Measurements from ENCODE around the gene HYKK. TPM values are rescaled to one million over a fixed set of nuclear protein-coding genes. Genes with fewer than 3 reads are reported as not detected.
A peak's percentile ranks its signal among the peaks of the same experiment; 100 is the strongest.

Gene HYKK
- total RNA-seq, 1 experiment from 2014 or later, result not detected

- Histone ChIP-seq H3K9me3 (ENCODE audit: low read depth, low read length, poor library complexity, severe bottlenecking) (no peaks in the 10 kb centered on the region), H3K4me3 (ENCODE audit: low read depth, low read length, poor library complexity, severe bottlenecking) (peak overlapping the region; percentile 92), H3K27ac (ENCODE audit: low read depth, low read length, poor library complexity, severe bottlenecking) (peak overlapping the region; percentile 99), H3K4me1 (ENCODE audit: insufficient read depth, low read length, poor library complexity, severe bottlenecking) (peaks cover 6% of the 10 kb centered on the region), H3K36me3 (ENCODE audit: insufficient read depth, low read length, poor library complexity, severe bottlenecking) (peaks cover 42% of the 10 kb centered on the region), H3K27me3 (replicated peaks; ENCODE audit: insufficient read depth, low read depth, low read length, poor library complexity) (no peaks in the 10 kb centered on the region)
- peak; percentile 12 for DNase-seq (ENCODE audit: low spot score)
- POLR2A ChIA-PET (ENCODE audit: low non-redundant PET), result no interaction called here
- CTCF ChIA-PET, result no interaction called here
- no TSS peak for BruUV-seq (replicated peaks)
- TF ChIP-seq, protein P1, sequence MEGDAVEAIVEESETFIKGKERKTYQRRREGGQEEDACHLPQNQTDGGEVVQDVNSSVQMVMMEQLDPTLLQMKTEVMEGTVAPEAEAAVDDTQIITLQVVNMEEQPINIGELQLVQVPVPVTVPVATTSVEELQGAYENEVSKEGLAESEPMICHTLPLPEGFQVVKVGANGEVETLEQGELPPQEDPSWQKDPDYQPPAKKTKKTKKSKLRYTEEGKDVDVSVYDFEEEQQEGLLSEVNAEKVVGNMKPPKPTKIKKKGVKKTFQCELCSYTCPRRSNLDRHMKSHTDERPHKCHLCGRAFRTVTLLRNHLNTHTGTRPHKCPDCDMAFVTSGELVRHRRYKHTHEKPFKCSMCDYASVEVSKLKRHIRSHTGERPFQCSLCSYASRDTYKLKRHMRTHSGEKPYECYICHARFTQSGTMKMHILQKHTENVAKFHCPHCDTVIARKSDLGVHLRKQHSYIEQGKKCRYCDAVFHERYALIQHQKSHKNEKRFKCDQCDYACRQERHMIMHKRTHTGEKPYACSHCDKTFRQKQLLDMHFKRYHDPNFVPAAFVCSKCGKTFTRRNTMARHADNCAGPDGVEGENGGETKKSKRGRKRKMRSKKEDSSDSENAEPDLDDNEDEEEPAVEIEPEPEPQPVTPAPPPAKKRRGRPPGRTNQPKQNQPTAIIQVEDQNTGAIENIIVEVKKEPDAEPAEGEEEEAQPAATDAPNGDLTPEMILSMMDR (conservative IDR thresholded peaks at IDR 0.05; ENCODE audit: low read depth, low read length), result no peak
- TF ChIP-seq EZH2 (IDR thresholded peaks at IDR 0.05; ENCODE audit: borderline replicate concordance, low read depth, low read length, poor library complexity, severe bottlenecking), result no peak
- intact Hi-C loops (cut with micrococcal nuclease; ENCODE audit: unreplicated experiment), result no loop called here
Measured at GRCh38 chr15:78540871-78541743, 33.7 kb downstream of the HYKK start.

GRCh38 chr15:78541744-78542034 lies 34.3 kb downstream of the HYKK start:
- Histone ChIP-seq H3K4me3 (ENCODE audit: low read depth, low read length, poor library complexity, severe bottlenecking) (peak overlapping the region; percentile 92), H3K9me3 (ENCODE audit: low read depth, low read length, poor library complexity, severe bottlenecking) (no peaks in the 10 kb centered on the region), H3K27me3 (replicated peaks; ENCODE audit: insufficient read depth, low read depth, low read length, poor library complexity) (no peaks in the 10 kb centered on the region), H3K27ac (ENCODE audit: low read depth, low read length, poor library complexity, severe bottlenecking) (peak overlapping the region; percentile 99), H3K4me1 (ENCODE audit: insufficient read depth, low read length, poor library complexity, severe bottlenecking) (peaks cover 6% of the 10 kb centered on the region), H3K36me3 (ENCODE audit: insufficient read depth, low read length, poor library complexity, severe bottlenecking) (peaks cover 48% of the 10 kb centered on the region)
- CTCF ChIA-PET, result no interaction called here
- POLR2A ChIA-PET (ENCODE audit: low non-redundant PET), result interaction anchor here (0.7 kb wide), 1 partner anchor 24 kb away, joined by 5 read pairs; the partner anchor contains the start of gene CHRNA5
- BruUV-seq (replicated peaks), result TSS peak; percentile 42
- TF ChIP-seq, protein P1 (conservative IDR thresholded peaks at IDR 0.05; ENCODE audit: low read depth, low read length), result no peak
- TF ChIP-seq EZH2 (IDR thresholded peaks at IDR 0.05; ENCODE audit: borderline replicate concordance, low read depth, low read length, poor library complexity, severe bottlenecking), result no peak
- intact Hi-C loops (cut with micrococcal nuclease; ENCODE audit: unreplicated experiment), result no loop called here
- no peak for DNase-seq (ENCODE audit: low spot score)

DNA sequence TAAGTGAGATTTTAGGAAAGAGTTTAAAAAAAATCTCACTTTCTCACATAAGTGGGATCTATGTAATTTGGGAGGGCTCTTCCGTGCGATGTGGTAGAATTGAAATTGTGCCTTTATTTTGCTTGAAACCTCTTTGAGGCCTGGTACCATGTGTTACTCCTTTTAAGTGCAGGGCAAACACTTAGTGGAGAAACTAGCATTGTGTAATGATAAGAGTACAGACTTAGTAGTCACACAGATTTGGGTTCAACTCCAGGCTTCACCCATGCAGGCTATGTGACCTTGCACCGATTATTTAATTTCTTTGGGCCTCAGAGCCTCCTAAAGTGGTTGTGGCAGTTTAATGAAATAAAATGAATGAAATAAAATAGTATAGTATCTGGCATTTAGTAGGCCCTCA lies 35.3 kb downstream of the HYKK start:
- Histone ChIP-seq H3K4me1 (ENCODE audit: insufficient read depth, low read length, poor library complexity, severe bottlenecking) (peaks cover 6% of the 10 kb centered on the region), H3K4me3 (ENCODE audit: low read depth, low read length, poor library complexity, severe bottlenecking) (no peak overlapping the region), H3K27ac (ENCODE audit: low read depth, low read length, poor library complexity, severe bottlenecking) (no peak overlapping the region), H3K9me3 (ENCODE audit: low read depth, low read length, poor library complexity, severe bottlenecking) (no peaks in the 10 kb centered on the region), H3K27me3 (replicated peaks; ENCODE audit: insufficient read depth, low read depth, low read length, poor library complexity) (no peaks in the 10 kb centered on the region), H3K36me3 (ENCODE audit: insufficient read depth, low read length, poor library complexity, severe bottlenecking) (peaks cover 58% of the 10 kb centered on the region)
- intact Hi-C loops (cut with micrococcal nuclease; ENCODE audit: unreplicated experiment), result no loop called here
- CTCF ChIA-PET, result no interaction called here
- no peak for DNase-seq (ENCODE audit: low spot score)
- TF ChIP-seq, protein P1 (conservative IDR thresholded peaks at IDR 0.05; ENCODE audit: low read depth, low read length), result no peak
- TF ChIP-seq EZH2 (IDR thresholded peaks at IDR 0.05; ENCODE audit: borderline replicate concordance, low read depth, low read length, poor library complexity, severe bottlenecking), result no peak
- BruUV-seq (replicated peaks), result no TSS peak
- POLR2A ChIA-PET (ENCODE audit: low non-redundant PET), result no interaction called here

All from A673 (cell line).